ENCODE data around the gene EIF5B.
"Not testable (repeated sequence)": the region's sequence is repeated elsewhere in the genome, so short reads cannot be mapped to it uniquely, and the experiment has no call there.

Gene EIF5B, protein sequence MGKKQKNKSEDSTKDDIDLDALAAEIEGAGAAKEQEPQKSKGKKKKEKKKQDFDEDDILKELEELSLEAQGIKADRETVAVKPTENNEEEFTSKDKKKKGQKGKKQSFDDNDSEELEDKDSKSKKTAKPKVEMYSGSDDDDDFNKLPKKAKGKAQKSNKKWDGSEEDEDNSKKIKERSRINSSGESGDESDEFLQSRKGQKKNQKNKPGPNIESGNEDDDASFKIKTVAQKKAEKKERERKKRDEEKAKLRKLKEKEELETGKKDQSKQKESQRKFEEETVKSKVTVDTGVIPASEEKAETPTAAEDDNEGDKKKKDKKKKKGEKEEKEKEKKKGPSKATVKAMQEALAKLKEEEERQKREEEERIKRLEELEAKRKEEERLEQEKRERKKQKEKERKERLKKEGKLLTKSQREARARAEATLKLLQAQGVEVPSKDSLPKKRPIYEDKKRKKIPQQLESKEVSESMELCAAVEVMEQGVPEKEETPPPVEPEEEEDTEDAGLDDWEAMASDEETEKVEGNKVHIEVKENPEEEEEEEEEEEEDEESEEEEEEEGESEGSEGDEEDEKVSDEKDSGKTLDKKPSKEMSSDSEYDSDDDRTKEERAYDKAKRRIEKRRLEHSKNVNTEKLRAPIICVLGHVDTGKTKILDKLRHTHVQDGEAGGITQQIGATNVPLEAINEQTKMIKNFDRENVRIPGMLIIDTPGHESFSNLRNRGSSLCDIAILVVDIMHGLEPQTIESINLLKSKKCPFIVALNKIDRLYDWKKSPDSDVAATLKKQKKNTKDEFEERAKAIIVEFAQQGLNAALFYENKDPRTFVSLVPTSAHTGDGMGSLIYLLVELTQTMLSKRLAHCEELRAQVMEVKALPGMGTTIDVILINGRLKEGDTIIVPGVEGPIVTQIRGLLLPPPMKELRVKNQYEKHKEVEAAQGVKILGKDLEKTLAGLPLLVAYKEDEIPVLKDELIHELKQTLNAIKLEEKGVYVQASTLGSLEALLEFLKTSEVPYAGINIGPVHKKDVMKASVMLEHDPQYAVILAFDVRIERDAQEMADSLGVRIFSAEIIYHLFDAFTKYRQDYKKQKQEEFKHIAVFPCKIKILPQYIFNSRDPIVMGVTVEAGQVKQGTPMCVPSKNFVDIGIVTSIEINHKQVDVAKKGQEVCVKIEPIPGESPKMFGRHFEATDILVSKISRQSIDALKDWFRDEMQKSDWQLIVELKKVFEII

GRCh38 chr2:99337113-99338028 lies at the start of gene EIF5B:
TSS of gene EIF5B (plus strand) at chr2:99337389. CDS start at chr2:99337555, 166 bp downstream.
- FAIRE-seq, result peak; percentile 78
- peak; percentile 62 for DNase-seq (ENCODE audit: insufficient read length, low spot score)

- FAIRE-seq (no peak), DNase-seq (ENCODE audit: insufficient read length, low spot score) (no peak)
Measured at GRCh38 chr2:99297994-99298393, 39.2 kb upstream of the EIF5B start.

DNA sequence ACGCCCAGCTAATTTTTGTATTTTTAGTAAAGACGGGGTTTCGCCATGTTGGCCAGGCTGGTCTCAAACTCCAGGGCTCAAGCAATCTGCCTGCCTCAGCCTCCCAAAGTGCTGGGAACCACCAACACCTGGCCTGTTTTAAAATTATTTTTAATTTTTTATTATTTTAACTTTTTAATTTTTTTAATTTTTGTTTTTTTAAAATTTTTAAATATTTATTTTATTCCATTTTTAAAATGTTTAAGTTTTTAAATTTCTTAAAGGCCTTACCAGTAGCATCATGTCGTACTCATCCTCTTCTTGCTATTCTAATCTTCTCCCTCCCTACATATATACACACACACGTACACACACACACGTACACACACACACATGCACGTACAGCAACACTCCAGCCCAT lies 37.6 kb upstream of the EIF5B start:
- DNase-seq (ENCODE audit: insufficient read length, low spot score) (no peak), FAIRE-seq (no peak)

DNA sequence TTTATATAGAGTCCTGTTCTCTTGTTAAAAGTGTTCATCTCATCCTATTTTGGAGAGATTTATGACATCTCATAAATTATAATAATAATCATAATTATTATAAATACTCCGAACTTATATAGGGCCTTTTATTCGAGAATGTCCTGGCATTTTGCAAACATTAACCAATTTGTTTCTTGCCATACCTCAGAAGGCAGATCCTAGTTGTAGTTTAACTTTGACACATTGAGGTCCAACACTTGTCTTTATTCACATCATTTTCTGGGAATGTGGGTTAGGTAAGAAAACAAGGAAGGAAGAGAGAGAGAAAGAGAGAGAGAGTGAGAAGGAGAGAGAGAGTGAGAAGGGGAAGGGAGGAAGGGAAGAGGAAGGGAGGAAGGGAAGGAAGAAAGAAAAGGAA lies 36.1 kb upstream of the EIF5B start, which contains the start of gene LYG1:
Gene LYG1 (minus strand): TSS at position 101 of the 400 bp plus-strand sequence. CDS start 5,527 bp downstream, outside the sequence.
- DNase-seq (ENCODE audit: insufficient read length, low spot score), result not testable (repeated sequence)
- peak; percentile 35 for FAIRE-seq

- no peak for DNase-seq (ENCODE audit: insufficient read length, low spot score)
- no peak for FAIRE-seq
Measured at GRCh38 chr2:99317161-99317872, 19.9 kb upstream of the EIF5B start.

GRCh38 chr2:99317873-99318200 lies 19.4 kb upstream of the EIF5B start:
- FAIRE-seq, result not testable (repeated sequence)

DNA sequence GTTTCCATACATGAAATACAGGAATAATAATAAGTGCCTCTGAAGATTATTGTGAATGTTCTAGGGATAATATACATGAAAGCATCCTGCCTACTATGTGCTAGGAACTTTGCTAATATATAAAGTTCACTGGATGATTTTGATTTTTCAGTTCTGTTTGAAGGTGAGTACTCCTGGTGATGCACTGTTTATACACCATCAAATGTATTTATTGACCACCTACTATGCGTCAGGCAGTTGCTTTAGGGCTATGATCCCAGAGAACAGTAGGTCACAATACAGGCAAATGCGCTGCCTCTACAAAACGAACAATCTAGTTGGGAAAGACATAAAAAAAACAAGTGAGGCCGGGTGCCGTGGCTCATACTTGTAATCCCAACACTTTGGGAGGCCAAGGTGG lies 11.8 kb upstream of the EIF5B start:
- no peak for DNase-seq (ENCODE audit: insufficient read length, low spot score)
- no peak for FAIRE-seq

More at GRCh38 chr2:99317873-99318200, 19.4 kb upstream of the EIF5B start:
- DNase-seq (ENCODE audit: insufficient read length, low spot score), result not testable (repeated sequence)

GRCh38 chr2:99335911-99336803 lies 1.0 kb upstream of the EIF5B start, which contains the start of gene TXNDC9:
TSS of gene TXNDC9 (minus strand) at chr2:99336333. CDS start at chr2:99333210, 3,123 bp downstream.
- peak; percentile 91 for FAIRE-seq

GRCh38 chr2:99336804-99337112 lies 431 bp upstream of the EIF5B start:
- FAIRE-seq (no peak), DNase-seq (ENCODE audit: insufficient read length, low spot score) (no peak)

More at GRCh38 chr2:99335911-99336803, 1.0 kb upstream of the EIF5B start, which contains the start of gene TXNDC9:
- peak; percentile 81 for DNase-seq (ENCODE audit: insufficient read length, low spot score)

GRCh38 chr2:99338029-99338585 lies 918 bp downstream of the EIF5B start:
- peak; percentile 80 for FAIRE-seq
- DNase-seq (ENCODE audit: insufficient read length, low spot score), result no peak

DNA sequence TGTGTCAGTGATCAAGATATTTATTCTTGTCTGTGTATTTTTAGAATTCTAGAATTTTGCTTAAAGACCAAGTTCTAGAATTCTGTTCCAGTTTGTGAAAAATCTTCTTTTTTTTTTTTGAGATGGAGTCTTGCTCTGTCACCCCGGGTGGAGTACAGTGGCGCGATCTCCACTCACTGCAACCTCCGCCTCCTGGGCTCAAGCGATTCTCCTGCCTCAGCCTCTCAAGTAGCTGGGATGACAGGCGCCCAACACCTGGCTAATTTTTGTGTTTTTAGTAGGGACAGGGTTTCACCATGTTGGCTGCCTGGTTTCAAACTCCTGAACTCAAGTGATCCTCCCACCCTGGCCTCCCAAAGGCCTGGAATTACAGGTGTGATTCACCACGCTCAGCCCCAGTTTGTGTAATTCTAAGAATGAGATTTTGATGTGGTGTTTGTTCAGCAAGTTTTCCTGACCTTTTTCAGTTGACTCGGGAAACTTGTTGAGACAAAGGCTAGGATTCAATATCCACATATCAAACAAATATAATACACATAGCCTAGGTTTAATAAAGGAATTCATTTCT lies 3.6 kb downstream of the EIF5B start:
- FAIRE-seq, result no peak
- DNase-seq (ENCODE audit: insufficient read length, low spot score), result no peak

DNA sequence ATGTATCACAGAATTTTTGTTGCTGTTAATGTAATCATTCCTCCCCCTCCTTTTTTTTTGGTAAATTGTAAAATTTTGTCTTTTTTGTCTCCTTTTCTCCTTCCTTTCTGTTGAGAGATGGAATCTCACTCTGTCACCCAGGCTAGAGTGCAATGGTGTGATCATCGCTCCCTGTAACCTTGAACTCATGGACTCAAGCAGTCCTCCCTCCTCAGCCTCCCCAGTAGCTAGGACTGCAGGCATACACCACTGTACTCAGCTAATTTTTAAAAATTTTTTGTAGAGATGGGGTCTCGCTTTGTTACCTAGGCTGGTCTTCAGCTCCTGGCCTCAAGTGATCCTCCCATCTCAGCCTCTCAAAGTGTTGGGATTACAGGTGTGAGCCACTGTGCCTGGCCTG lies 5.3 kb downstream of the EIF5B start:
- FAIRE-seq (no peak), DNase-seq (ENCODE audit: insufficient read length, low spot score) (no peak)

DNA sequence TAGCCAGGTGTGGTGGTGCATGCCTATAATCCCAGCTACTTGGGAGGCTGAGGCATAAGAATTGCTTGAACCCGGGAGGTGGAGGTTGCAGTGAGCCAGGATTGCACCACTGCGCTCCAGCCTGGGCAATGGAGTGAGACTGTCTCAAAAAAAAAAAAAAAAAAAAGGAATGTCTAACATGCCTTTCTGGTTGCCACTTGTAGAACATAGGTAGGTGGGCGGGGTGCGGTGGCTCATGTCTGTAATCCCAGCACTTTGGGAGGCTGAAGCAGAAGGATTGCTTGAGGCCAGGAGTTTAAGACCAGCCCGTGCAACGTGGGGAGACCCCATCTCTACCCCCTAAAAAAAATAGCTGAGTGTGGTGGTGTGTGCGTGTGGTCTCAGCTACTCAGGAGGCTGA lies 8.3 kb downstream of the EIF5B start:
- DNase-seq (ENCODE audit: insufficient read length, low spot score); FAIRE-seq: not testable (repeated sequence)

- DNase-seq (ENCODE audit: insufficient read length, low spot score), result no peak
- no peak for FAIRE-seq
Measured at GRCh38 chr2:99346218-99346617, 9.0 kb downstream of the EIF5B start.

DNA sequence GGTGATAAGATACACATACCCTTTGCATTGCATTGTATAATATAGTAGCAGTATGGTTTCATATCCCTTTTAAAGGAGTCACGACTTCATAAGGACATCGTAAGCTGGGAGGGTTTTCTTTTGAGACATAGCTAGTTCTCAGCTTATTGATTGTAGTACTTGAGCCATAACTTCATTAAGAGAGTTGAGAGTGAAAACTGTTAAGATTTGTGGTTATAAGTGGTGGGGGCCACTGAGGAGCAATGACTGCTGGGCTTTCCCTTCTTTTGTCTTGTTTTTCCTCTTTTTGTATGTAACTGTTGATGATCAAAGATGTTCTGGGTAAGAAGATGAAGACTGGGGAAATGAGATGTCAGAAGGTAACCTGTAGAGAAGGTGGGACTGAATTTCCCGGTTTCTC lies 11.0 kb downstream of the EIF5B start:
- FAIRE-seq (no peak), DNase-seq (ENCODE audit: insufficient read length, low spot score) (no peak)

DNA sequence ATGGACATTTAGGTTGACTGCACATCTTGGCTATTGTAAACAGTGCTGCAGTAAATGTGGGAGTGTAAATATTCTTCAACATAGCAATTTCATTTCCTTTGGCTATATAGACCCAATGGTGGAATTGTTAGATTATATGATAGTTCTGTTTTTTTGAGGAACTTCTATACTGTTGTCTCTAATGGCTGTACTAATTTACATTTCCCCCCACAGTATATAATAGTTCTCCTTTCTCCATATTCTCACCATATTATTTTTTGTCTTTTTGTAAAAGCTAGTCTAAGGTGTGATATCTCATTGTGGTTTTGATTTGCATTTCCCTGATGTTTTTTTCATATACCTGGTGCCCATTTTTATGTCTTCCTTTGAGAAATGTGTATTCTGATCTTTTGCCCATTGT lies 13.0 kb downstream of the EIF5B start:
- FAIRE-seq, result no peak

DNA sequence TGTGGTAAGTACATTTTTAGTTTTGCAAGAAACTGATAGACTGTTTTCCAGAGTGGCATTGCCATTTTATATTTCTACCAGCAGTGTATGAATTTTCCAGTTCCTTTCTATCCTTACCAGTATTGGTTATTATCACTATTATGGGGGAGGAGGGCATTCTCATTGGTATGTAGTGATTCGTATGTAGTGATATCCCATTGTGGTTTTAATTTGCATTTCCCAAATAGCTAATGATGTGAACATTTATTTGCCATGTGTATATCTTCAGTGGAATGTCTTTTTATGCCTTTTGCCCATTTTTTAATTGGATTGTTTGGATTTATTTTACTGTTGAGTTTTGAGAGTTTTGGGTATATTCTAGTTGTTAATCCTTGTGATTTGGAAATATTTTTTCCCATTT lies 16.9 kb downstream of the EIF5B start:
- no peak for DNase-seq (ENCODE audit: insufficient read length, low spot score)
- no peak for FAIRE-seq

More for the DNA sequence above, 13.0 kb downstream of the EIF5B start:
- DNase-seq (ENCODE audit: insufficient read length, low spot score), result no peak

All from GM19239 (cell line).